NCI-H2081 treated with DMSO at 0.1 percent for 48 hours (cell line): ENCODE results near the gene ZBTB18.
"Not testable (repeated sequence)": the region's sequence is repeated elsewhere in the genome, so short reads cannot be mapped to it uniquely, and the experiment has no call there.

Source experiments
- DNase-seq: peaks from one replicate; lab custom pipeline; 2025; lab: John Stamatoyannopoulos, UW

ZBTB18 gene

DNA sequence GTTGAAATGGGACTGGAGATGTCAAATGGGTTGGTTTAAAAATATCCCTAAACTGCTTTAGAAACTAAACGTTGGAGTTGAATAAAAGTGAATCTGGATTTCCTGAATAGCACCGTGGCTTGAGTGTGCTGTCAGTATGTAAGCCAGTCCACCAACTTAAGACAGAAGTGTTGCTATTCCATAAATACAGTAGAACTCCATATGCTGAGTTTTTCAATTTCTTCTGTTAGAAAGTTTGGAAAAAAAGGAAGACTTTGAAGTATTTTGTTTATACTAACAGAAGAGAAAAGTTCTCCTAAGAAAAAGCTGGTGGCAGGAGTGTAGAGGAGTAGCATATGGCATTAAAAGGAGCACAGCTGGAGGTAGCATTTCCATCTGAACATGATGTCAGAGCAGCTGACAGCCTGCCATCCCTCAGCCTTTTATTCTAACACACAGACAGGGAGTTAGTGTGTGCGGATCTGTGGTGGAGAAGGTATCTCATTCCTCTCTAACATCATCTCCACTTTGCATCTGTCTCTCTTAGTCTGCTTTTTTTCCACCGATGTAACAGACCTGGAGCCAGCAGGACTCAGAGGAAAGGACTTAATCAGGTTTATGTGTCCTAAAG lies at the start of gene ZBTB18:
Gene ZBTB18 (plus strand): TSS at position 449 of the 610 bp plus-strand sequence. CDS start 149 bp downstream, at position 598.
- DNase-seq: peak; percentile 44

- DNase-seq: no peak
Observed at GRCh38 chr1:244002721-244003120, 48.4 kb upstream of the ZBTB18 start.

GRCh38 chr1:244005455-244005854 lies 45.6 kb upstream of the ZBTB18 start:
- no peak for DNase-seq

GRCh38 chr1:244006381-244006901 lies 44.6 kb upstream of the ZBTB18 start:
- no peak for DNase-seq

DNA sequence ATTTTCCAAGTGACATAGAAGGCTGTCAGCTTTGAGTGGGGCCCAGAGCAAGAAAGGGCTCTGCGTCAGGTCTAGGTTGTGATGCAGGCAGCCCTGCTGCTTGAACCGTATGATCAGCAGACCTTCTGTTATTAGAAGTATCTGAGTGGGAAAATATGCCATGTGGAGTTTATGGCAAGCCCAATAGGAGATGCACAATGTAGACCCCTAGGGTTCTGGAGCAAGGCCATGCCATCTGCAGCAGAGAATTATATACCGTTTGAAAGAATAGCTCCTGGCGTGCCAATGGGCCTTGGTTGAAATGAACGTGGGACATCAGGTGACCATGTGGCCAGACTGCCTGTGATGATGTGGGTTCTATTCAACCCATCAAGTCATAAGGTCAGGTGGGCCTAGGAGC lies 44.1 kb upstream of the ZBTB18 start:
- no peak for DNase-seq

- DNase-seq: no peak
Observed at GRCh38 chr1:244010191-244010590, 40.9 kb upstream of the ZBTB18 start.

- no peak for DNase-seq
Observed at GRCh38 chr1:244010703-244011123, 40.4 kb upstream of the ZBTB18 start.

DNA sequence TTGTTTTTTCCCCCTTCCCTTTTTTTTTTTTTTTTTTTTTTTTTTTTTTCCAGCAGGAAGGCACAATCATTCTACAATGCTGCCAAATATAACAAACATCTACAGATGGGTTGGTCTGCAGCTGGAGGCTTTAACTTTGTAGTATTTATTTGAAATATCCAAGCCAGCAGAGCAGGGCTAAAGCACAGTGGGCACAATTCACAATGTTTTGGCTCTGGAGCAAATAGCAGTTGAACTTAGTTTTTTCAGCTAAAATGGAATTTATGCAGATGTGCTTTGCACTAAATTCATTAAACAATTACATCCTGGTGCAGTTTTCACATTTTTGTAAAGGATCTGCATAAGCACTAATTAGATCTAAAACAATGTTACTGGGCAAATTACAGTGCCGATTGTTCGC lies 39.8 kb upstream of the ZBTB18 start:
- DNase-seq: no peak

DNA sequence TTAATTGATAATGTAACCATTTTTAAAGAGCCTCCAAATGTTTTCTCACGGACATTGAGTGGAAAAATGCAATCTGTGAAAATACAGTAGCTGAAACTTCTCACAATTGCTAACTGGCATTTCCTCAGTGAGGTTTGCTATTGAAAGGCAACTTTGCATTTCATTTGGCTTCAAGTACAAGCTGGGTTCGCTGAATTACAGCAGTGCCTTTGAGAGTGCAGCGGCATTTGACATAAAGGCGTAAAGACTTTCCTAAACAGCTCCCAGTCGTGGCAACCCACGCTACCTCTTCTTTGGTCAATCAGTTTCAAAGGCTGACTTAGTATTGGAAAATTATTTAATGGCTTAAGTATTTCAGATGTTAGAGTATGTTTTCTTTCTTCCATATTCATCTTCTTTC lies 39.3 kb upstream of the ZBTB18 start:
- no peak for DNase-seq

DNA sequence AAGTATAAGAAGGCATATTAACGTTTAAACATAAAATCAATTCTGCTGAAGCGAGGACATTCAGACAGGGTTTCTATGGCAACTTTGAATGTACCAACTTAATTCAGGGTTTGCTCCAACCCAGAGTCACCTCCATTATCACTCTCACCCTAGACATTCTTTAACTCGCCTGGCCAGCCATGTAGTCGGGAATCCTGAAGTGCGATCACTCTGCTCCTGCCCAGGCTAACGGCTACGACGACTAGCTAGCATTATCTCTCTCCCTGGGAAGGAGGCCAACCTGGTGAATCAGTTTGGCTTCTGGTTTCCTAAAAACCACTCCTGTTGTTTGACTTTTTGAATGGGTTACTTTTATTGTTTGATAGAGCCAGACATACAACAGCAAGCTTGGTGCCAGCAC lies 38.9 kb upstream of the ZBTB18 start:
- no peak for DNase-seq

- no peak for DNase-seq
Observed at GRCh38 chr1:244013100-244013499, 38.0 kb upstream of the ZBTB18 start.

DNA sequence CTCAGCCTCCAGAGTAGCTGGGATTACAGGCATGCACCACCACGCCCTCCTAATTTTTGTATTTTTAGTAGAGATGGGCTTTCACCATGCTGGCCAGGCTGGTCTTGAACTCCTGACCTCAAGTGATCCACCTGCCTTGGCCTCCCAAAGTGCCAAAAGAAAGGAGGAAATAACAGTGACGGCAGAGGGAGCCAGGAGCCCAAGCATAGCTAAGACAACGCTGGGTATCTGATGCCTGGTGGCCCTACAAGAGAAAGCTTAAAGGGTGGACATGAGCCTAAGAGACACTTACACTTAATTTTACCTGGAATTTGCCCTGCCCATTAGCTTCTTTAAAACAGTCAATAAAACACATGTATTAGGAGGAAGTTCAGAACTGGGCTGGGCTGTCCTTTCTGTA lies 36.2 kb upstream of the ZBTB18 start:
- not testable (repeated sequence) for DNase-seq

DNA sequence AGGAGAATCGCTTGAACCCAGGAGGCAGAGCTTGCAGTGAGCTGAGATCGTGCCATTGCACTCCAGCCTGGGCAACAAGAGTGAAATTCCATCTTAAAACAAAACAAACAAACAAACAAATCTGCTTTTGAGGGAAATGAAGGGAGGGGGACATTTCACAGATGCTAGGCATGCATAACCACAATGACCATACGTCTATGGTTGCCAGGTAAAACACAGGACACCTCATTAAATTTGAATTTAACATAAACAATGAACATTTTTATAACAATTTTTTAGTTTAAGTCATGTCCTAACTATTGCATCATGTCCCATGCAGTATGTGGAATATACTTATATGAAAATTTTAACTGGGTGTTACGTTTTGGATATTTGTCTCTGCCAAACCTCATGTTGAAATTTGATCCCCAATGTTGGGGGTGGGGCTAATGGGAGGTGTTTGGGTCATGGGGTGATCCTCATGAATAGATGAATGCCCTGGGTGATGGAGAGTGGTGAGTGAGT lies 31.0 kb upstream of the ZBTB18 start:
- DNase-seq: no peak

- DNase-seq: no peak
Observed at GRCh38 chr1:244021427-244021826, 29.7 kb upstream of the ZBTB18 start.

GRCh38 chr1:244022311-244022710 lies 28.8 kb upstream of the ZBTB18 start:
- no peak for DNase-seq

GRCh38 chr1:244022864-244023440 lies 28.1 kb upstream of the ZBTB18 start:
- no peak for DNase-seq

DNA sequence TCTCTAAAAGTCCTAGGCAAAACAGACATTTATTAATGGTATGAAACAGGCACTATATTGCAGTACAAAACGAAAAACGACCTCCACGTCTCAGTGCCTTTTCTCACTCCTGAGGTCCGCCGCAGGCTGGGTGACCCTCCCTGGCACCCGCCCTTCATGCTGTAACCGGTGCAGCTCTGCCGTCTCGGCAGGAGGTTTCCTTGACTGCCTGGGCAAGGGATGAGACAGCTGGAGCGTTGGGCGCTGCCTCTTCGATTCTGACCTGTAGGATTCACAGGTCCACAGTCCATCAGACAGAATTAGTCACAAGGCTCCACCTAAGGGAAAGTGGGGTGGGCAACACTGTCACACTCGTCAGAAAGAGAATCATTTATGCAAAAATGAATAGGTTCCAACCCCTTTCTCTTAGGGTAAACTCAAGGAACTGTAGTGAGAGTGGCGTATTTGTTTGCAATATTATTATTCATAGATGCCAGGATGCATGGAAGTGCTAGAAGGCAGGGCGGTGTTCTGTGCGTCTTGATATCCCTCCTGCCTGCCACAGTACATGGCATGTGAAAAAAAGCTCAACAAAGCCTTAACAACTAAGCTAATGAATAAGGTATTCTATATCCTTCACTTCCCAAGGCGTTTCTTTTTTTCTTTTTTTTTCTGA lies 23.5 kb upstream of the ZBTB18 start:
- no peak for DNase-seq

GRCh38 chr1:244028701-244029100 lies 22.4 kb upstream of the ZBTB18 start:
- no peak for DNase-seq

DNA sequence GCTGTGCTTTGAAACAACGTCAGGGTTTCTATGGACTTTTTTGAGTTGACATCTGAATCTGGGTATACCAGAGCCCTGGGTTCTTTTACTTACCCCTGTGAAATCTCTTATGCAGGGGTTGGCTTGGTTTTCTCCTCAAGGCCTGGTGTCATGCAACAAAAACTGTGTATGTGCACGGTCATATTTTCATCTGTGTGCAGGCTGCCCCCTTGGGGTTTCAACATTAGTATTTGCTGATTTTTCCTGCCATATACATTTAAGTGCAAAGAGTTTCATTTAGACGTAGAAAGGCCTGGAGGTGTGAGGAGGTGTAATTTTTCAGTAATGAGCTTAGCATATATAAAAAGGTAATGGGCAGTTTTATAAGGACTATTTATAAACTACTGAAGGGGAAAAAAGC lies 22.0 kb upstream of the ZBTB18 start:
- DNase-seq: no peak

DNA sequence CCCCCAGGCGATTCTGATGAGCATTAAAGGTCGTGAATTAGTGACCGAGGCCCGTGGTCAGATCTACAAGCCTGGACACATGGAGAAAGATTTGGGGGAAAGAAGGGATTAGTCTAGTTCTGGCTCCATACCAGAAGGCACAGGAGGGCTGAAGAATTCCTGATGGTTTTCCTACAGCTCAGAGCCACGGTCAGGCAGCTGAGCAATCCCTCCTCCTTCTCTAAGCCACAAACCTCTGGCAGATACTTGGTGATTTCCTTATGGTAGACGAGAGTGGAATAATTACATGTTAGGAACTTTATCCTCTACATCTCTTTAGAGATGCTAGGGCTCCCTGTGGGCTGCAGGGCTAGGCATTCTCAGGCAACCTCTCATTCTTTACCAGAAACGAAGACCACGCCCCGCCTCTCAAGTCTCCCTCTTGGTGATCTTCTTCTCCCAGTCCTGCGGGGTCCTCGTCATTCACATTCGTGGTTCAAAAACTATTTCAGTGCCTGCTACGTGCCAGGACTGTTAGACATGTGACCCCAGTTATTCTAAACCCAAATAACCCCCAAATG lies 20.5 kb upstream of the ZBTB18 start:
- DNase-seq: no peak

DNA sequence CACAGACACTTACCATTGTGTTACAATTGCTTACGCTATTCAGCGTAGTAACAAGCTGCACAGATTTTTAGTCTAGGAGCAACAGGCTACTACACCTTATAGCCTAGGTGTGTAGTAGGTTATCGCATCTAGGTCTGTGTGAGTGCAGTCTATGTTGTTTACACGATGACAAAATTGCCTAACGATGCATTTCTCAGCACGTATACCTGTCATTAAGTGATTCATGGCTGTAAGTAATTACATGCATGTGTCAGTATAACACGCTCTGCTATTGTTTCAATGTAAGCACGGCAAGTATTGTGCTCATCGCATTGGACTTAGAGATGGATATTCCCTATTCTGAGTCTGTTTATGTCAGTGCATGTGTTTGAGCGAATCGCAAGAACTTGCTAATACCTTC lies 15.7 kb upstream of the ZBTB18 start:
- DNase-seq: no peak

DNA sequence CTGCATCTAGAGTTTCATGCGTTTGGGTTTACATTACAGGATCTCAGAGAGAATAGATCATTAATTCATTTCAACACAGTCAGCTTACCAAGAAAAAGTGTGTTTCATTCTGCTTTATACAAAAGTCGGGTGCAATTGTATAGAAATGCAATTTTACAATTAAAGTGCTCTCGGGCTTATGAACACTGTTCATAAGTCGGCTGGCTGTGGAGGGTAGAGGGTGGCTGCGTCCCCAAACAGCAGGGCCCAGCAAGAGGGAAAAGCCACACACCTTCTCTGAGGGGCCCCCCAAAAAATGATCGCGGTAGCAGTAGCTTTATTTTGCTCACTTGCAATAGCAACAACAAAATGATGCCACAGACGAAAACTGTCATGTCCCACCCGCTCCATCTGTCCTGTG lies 13.8 kb upstream of the ZBTB18 start:
- no peak for DNase-seq
